WTC11 (cell line): ENCODE data around the gene RNF145. TPM values are rescaled to one million over a fixed set of nuclear protein-coding genes. Genes with fewer than 3 reads are reported as not detected.

Source experiments
- ATAC-seq: fragments of 200-7000 bp; cut with Tn5 transposase; 2 replicates; pipeline ENCODE4 v1.10.0; 2021; ENCODE audit warnings: mild to moderate bottlenecking, moderate library complexity
- CTCF ChIA-PET: fragments of 300-600 bp; sonication (Branson Sonifier 250); formaldehyde crosslinking; loops from one replicate; lab custom pipeline; 2021; ENCODE audit warnings: antibody characterized with exemption; lab: Charles Lee
- POLR2A ChIA-PET: fragments of 350-600 bp; sonication (Branson Sonifier 250); formaldehyde crosslinking; loops from one replicate; lab custom pipeline; 2021; ENCODE audit warnings: antibody characterized with exemption; lab: Charles Lee
- DNase-seq: peaks from one replicate; pipeline ENCODE4 v3.0.0; 2021; ENCODE audit warnings: low spot score
- H3K27ac Mint-ChIP-seq: 2 replicates; pipeline ENCODE4 v1.8.0; 2021; ENCODE audit warnings: mixed read lengths
- H3K27me3 Mint-ChIP-seq: 2 replicates; pipeline ENCODE4 v1.8.0; 2021; ENCODE audit warnings: low read depth, mild to moderate bottlenecking, moderate library complexity, mixed read lengths
- H3K36me3 Mint-ChIP-seq: 2 replicates; pipeline ENCODE4 v1.8.0; 2021; ENCODE audit warnings: mixed read lengths
- H3K4me1 Mint-ChIP-seq: 2 replicates; pipeline ENCODE4 v1.8.0; 2022; ENCODE audit warnings: mixed read lengths
- H3K4me3 Mint-ChIP-seq: 2 replicates; pipeline ENCODE4 v1.8.0; 2021; ENCODE audit warnings: mild to moderate bottlenecking, moderate library complexity, mixed read lengths
- H3K9me3 Mint-ChIP-seq: 2 replicates; pipeline ENCODE4 v1.8.0; 2021; ENCODE audit warnings: mixed read lengths
- ATF1 ChIP-seq: sonication (generic); formaldehyde crosslinking; IDR thresholded peaks from 2 replicates; pipeline ENCODE4 v1.8.1; 2023; ENCODE audit warnings: mild to moderate bottlenecking, moderate library complexity, missing genetic modification reagents
- CDX4 ChIP-seq: fragments of 250-450 bp; sonication (Bioruptor Pico); IDR thresholded peaks from 2 replicates; pipeline ENCODE4 v1.9.0; 2021; ENCODE audit warnings: moderate library complexity, mild to moderate bottlenecking, inconsistent platforms, borderline replicate concordance
- CREB1 ChIP-seq: sonication (generic); formaldehyde crosslinking; IDR thresholded peaks from 2 replicates; pipeline ENCODE4 v1.8.0; 2023; ENCODE audit warnings: mild to moderate bottlenecking, missing genetic modification reagents
- ELF4 ChIP-seq: sonication (generic); formaldehyde crosslinking; IDR thresholded peaks from 2 replicates; pipeline ENCODE4 v1.8.1; 2022; ENCODE audit warnings: low read depth, mild to moderate bottlenecking, moderate library complexity, missing genetic modification reagents
- ETV6 ChIP-seq: sonication (generic); formaldehyde crosslinking; IDR thresholded peaks from 2 replicates; pipeline ENCODE4 v1.8.1; 2022; ENCODE audit warnings: mild to moderate bottlenecking, missing genetic modification reagents
- FOXK1 ChIP-seq: sonication (generic); formaldehyde crosslinking; IDR thresholded peaks from 2 replicates; pipeline ENCODE4 v1.8.0; 2022; ENCODE audit warnings: mild to moderate bottlenecking, moderate library complexity, missing genetic modification reagents
- FOXP1 ChIP-seq: sonication (generic); formaldehyde crosslinking; IDR thresholded peaks from 2 replicates; pipeline ENCODE4 v1.8.0; 2022; ENCODE audit warnings: missing genetic modification reagents, mild to moderate bottlenecking, moderate library complexity, borderline replicate concordance
- GRHL2 ChIP-seq: fragments of 250-450 bp; sonication (Bioruptor Pico); IDR thresholded peaks from 2 replicates; pipeline ENCODE4 v1.8.0; 2022; ENCODE audit warnings: mild to moderate bottlenecking, moderate library complexity; ENCODE audit not compliant: insufficient replicate concordance, severe bottlenecking
- NFYB ChIP-seq: sonication (generic); formaldehyde crosslinking; conservative IDR thresholded peaks from 2 replicates; pipeline ENCODE4 v1.8.0; 2022; ENCODE audit warnings: low read depth, missing genetic modification reagents
- NR1H2 ChIP-seq: sonication (generic); formaldehyde crosslinking; IDR thresholded peaks from 2 replicates; pipeline ENCODE4 v1.9.0; 2021; ENCODE audit warnings: mild to moderate bottlenecking, moderate library complexity, missing genetic modification reagents
- PRRX2 ChIP-seq: fragments of 250-450 bp; sonication (Bioruptor Pico); IDR thresholded peaks from 2 replicates; pipeline ENCODE4 v1.8.0; 2021; ENCODE audit warnings: mild to moderate bottlenecking
- ZBTB21 ChIP-seq: sonication (generic); formaldehyde crosslinking; IDR thresholded peaks from 2 replicates; pipeline ENCODE4 v1.8.1; 2023; ENCODE audit warnings: mild to moderate bottlenecking, missing genetic modification reagents, borderline replicate concordance
- ZNF281 ChIP-seq: sonication (generic); formaldehyde crosslinking; IDR thresholded peaks from 2 replicates; pipeline ENCODE4 v1.8.0; 2023; ENCODE audit warnings: mild to moderate bottlenecking, missing genetic modification reagents
- ZNF396 ChIP-seq: fragments of 250-450 bp; sonication (Bioruptor Pico); IDR thresholded peaks from 2 replicates; pipeline ENCODE4 v1.8.0; 2021; ENCODE audit warnings: mild to moderate bottlenecking, moderate library complexity, borderline replicate concordance
- total RNA-seq: library from RNA; stranded (reverse); gene quantifications from 3 replicates; pipeline ENCODE4 v1.2.3, GENCODE V29; 2021
- TF ChIP-seq, protein P1 (sequence below): fragments of 250-450 bp; sonication (Bioruptor Pico); conservative IDR thresholded peaks from 2 replicates; pipeline ENCODE4 v1.9.0; 2021; ENCODE audit warnings: mild to moderate bottlenecking
- TF ChIP-seq, protein P2 (sequence below): sonication (generic); formaldehyde crosslinking; IDR thresholded peaks from 2 replicates; pipeline ENCODE4 v1.8.0; 2023; ENCODE audit warnings: missing genetic modification reagents
- TF ChIP-seq, protein P3 (sequence below): sonication (generic); formaldehyde crosslinking; IDR thresholded peaks from 2 replicates; pipeline ENCODE4 v1.8.1; 2022; ENCODE audit warnings: missing genetic modification reagents, borderline replicate concordance
- TF ChIP-seq, protein P4 (sequence below): fragments of 200-600 bp; IDR thresholded peaks from 2 replicates; pipeline ENCODE4 v1.8.0; 2022; ENCODE audit warnings: antibody characterized with exemption
- TF ChIP-seq, protein P5 (sequence below): sonication (generic); formaldehyde crosslinking; IDR thresholded peaks from 2 replicates; pipeline ENCODE4 v1.8.1; 2023; ENCODE audit warnings: mild to moderate bottlenecking, missing genetic modification reagents, moderate library complexity
- TF ChIP-seq, protein P6 (sequence below): sonication (generic); formaldehyde crosslinking; IDR thresholded peaks from 2 replicates; pipeline ENCODE4 v1.8.1; 2023; ENCODE audit warnings: mild to moderate bottlenecking, missing genetic modification reagents

The RNF145 gene
- total RNA-seq, 1 experiment from 2014 or later = 76.8 TPM

DNA sequence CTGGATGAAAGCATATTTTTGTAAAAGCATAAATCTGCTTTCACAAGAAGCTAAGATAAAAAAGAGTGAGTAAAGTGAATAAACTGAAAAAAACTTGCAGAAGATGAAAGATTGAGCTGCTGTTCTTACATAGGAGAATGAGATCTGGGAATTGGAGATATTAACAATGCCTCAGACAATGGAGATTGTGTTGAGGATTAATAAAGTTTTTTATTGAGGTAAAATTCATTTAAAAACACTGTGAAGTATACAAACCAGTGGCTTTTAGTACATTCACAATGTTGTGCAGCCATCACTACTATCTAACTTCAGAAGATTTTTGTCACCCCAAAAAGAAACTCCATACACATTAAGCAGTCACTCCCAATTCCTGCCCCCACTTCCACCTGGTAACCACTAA lies 34.0 kb upstream of the RNF145 start:
- H3K4me1 Mint-ChIP-seq = no peaks in the 10 kb centered on the region
- ChIA-PET CTCF (no interaction called here), POLR2A (no interaction called here)
- peaks cover 54% of the 10 kb centered on the region for H3K27me3 Mint-ChIP-seq
- no peak for DNase-seq
- H3K4me3 Mint-ChIP-seq = no peak overlapping the region
- no peak for ATAC-seq
- TF ChIP-seq, protein P1, sequence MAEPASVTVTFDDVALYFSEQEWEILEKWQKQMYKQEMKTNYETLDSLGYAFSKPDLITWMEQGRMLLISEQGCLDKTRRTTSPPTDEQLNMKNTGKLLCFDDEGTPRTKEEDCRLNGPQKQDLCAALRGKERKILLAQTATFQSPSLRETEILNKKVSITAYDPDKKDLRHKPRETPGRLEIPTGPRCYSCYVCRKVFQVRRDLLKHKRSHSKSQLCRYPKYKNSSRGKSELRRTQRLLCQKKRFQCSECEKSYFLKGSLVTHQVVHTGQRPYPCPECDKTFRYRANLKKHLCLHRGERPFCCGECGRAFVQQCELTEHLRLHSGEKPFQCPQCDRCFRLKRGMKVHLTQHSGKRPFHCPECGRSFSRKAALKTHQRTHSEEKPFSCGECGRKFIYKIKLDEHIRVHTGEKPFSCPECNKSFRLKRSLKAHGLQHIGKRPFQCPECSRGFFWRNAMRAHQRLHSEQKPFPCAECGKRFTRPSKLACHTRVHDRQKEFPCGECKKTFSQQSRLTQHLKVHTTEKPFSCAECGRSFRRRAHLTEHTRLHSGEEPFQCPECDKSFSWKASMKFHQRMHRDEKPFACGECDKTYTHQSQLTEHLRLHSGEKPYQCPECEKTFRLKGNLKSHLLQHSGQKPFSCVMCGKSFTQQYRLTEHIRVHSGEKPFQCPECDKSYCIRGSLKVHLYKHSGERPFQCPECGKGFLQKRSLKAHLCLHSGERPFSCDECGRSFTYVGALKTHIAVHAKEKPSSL (CRISPR knock-in tag) = no peak
- TF ChIP-seq FOXP1 (CRISPR knock-in tag) (no peak), ZNF396 (CRISPR knock-in tag) (no peak), ZBTB21 (no peak), ELF4 (CRISPR knock-in tag) (no peak), CREB1 (CRISPR knock-in tag) (no peak), ATF1 (no peak), NR1H2 (CRISPR knock-in tag) (no peak), NFYB (CRISPR knock-in tag) (no peak), GRHL2 (CRISPR knock-in tag) (no peak), ZNF281 (CRISPR knock-in tag) (no peak), PRRX2 (no peak), CDX4 (no peak), ETV6 (CRISPR knock-in tag) (no peak), FOXK1 (CRISPR knock-in tag) (no peak)
- TF ChIP-seq, protein P2, sequence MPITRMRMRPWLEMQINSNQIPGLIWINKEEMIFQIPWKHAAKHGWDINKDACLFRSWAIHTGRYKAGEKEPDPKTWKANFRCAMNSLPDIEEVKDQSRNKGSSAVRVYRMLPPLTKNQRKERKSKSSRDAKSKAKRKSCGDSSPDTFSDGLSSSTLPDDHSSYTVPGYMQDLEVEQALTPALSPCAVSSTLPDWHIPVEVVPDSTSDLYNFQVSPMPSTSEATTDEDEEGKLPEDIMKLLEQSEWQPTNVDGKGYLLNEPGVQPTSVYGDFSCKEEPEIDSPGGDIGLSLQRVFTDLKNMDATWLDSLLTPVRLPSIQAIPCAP (CRISPR knock-in tag) = no peak
- TF ChIP-seq, protein P3, sequence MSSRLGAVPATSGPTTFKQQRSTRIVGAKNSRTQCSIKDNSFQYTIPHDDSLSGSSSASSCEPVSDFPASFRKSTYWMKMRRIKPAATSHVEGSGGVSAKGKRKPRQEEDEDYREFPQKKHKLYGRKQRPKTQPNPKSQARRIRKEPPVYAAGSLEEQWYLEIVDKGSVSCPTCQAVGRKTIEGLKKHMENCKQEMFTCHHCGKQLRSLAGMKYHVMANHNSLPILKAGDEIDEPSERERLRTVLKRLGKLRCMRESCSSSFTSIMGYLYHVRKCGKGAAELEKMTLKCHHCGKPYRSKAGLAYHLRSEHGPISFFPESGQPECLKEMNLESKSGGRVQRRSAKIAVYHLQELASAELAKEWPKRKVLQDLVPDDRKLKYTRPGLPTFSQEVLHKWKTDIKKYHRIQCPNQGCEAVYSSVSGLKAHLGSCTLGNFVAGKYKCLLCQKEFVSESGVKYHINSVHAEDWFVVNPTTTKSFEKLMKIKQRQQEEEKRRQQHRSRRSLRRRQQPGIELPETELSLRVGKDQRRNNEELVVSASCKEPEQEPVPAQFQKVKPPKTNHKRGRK (CRISPR knock-in tag) = no peak
- TF ChIP-seq, protein P4, sequence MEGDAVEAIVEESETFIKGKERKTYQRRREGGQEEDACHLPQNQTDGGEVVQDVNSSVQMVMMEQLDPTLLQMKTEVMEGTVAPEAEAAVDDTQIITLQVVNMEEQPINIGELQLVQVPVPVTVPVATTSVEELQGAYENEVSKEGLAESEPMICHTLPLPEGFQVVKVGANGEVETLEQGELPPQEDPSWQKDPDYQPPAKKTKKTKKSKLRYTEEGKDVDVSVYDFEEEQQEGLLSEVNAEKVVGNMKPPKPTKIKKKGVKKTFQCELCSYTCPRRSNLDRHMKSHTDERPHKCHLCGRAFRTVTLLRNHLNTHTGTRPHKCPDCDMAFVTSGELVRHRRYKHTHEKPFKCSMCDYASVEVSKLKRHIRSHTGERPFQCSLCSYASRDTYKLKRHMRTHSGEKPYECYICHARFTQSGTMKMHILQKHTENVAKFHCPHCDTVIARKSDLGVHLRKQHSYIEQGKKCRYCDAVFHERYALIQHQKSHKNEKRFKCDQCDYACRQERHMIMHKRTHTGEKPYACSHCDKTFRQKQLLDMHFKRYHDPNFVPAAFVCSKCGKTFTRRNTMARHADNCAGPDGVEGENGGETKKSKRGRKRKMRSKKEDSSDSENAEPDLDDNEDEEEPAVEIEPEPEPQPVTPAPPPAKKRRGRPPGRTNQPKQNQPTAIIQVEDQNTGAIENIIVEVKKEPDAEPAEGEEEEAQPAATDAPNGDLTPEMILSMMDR = no peak
- TF ChIP-seq, protein P5, sequence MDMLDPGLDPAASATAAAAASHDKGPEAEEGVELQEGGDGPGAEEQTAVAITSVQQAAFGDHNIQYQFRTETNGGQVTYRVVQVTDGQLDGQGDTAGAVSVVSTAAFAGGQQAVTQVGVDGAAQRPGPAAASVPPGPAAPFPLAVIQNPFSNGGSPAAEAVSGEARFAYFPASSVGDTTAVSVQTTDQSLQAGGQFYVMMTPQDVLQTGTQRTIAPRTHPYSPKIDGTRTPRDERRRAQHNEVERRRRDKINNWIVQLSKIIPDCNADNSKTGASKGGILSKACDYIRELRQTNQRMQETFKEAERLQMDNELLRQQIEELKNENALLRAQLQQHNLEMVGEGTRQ = no peak
- TF ChIP-seq, protein P6, sequence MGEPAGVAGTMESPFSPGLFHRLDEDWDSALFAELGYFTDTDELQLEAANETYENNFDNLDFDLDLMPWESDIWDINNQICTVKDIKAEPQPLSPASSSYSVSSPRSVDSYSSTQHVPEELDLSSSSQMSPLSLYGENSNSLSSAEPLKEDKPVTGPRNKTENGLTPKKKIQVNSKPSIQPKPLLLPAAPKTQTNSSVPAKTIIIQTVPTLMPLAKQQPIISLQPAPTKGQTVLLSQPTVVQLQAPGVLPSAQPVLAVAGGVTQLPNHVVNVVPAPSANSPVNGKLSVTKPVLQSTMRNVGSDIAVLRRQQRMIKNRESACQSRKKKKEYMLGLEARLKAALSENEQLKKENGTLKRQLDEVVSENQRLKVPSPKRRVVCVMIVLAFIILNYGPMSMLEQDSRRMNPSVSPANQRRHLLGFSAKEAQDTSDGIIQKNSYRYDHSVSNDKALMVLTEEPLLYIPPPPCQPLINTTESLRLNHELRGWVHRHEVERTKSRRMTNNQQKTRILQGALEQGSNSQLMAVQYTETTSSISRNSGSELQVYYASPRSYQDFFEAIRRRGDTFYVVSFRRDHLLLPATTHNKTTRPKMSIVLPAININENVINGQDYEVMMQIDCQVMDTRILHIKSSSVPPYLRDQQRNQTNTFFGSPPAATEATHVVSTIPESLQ (CRISPR knock-in tag) = no peak
- H3K27ac Mint-ChIP-seq = no peak overlapping the region
- H3K36me3 Mint-ChIP-seq = no peaks in the 10 kb centered on the region
- no peaks in the 10 kb centered on the region for H3K9me3 Mint-ChIP-seq
